SU-DHL-6 (cell line): ENCODE data around the gene MC1R.

Experiments
- H2AFZ ChIP-seq: fragments of 200-600 bp; sonication (generic); 2 replicates; pipeline ENCODE4 v1.6.1; 2014; ENCODE audit warnings: low read depth, mild to moderate bottlenecking, moderate library complexity, mixed read lengths, antibody characterized with exemption, low read length; ENCODE audit not compliant: severe bottlenecking
- H3F3A ChIP-seq: fragments of 200-600 bp; shearing (Covaris generic); 2 replicates; pipeline ENCODE4 v1.6.0; 2016; ENCODE audit warnings: antibody characterized with exemption, mild to moderate bottlenecking; ENCODE audit not compliant: insufficient read depth
- H3K27ac ChIP-seq: fragments of 200-600 bp; sonication (generic); 2 replicates; pipeline ENCODE4 v1.5.1; 2016; ENCODE audit warnings: low read depth, mild to moderate bottlenecking, low read length, moderate library complexity, mixed read lengths
- H3K27me3 ChIP-seq: fragments of 200-600 bp; sonication (generic), shearing (Covaris generic); 2 replicates; pipeline ENCODE4 v1.6.0; 2014; ENCODE audit warnings: mild to moderate bottlenecking, low read length
- H3K36me3 ChIP-seq: fragments of 200-600 bp; sonication (generic); 2 replicates; pipeline ENCODE4 v1.6.1; 2014; ENCODE audit warnings: mild to moderate bottlenecking, low read length, mixed read lengths
- H3K4me2 ChIP-seq: fragments of 300-600, 200-600 bp; shearing (Covaris generic), sonication (generic); 2 replicates; pipeline ENCODE4 v1.6.0; 2014; ENCODE audit warnings: low read length, low read depth, mild to moderate bottlenecking; ENCODE audit not compliant: poor library complexity, severe bottlenecking
- H3K4me3 ChIP-seq: fragments of 200-600 bp; sonication (generic); 2 replicates; pipeline ENCODE4 v1.5.1; 2014; ENCODE audit warnings: antibody characterized with exemption, low read length, mild to moderate bottlenecking, mixed read lengths; ENCODE audit not compliant: insufficient read depth, poor library complexity, severe bottlenecking
- H3K79me2 ChIP-seq: fragments of 200-600 bp; sonication (generic); 2 replicates; pipeline ENCODE4 v1.6.1; 2014; ENCODE audit warnings: mild to moderate bottlenecking, low read length, moderate library complexity; ENCODE audit not compliant: insufficient read depth
- H3K9ac ChIP-seq: fragments of 200-600 bp; sonication (generic); 2 replicates; pipeline ENCODE4 v1.7.0; 2014; ENCODE audit warnings: mild to moderate bottlenecking, low read length
- H3K9me2 ChIP-seq: fragments of 200-600 bp; sonication (generic); replicated peaks from 2 replicates; pipeline ENCODE4 v1.6.1; 2014; ENCODE audit warnings: low read length; ENCODE audit not compliant: insufficient read depth
- H3K9me3 ChIP-seq: fragments of 200-600 bp; sonication (generic); 2 replicates; pipeline ENCODE4 v1.6.1; 2014; ENCODE audit warnings: low read length, mixed read lengths; ENCODE audit not compliant: insufficient read depth
- H4K20me1 ChIP-seq: fragments of 200-600 bp; sonication (generic); 2 replicates; pipeline ENCODE4 v1.6.1; 2014; ENCODE audit warnings: low read depth, mild to moderate bottlenecking, antibody characterized with exemption, low read length, moderate library complexity, mixed read lengths
- CTCF ChIP-seq: fragments of 200-600 bp; sonication (generic); IDR thresholded peaks from one replicate; pipeline ENCODE4 v1.5.1; 2017; ENCODE audit warnings: antibody characterized with exemption, mild to moderate bottlenecking, low read length, moderate library complexity; ENCODE audit not compliant: insufficient read depth, poor library complexity, severe bottlenecking
- EZH2phosphoT487 ChIP-seq: fragments of 200-600 bp; sonication (generic), shearing (Covaris generic); conservative IDR thresholded peaks from 2 replicates; pipeline ENCODE4 v1.6.1; 2018; ENCODE audit warnings: mild to moderate bottlenecking, antibody characterized with exemption, low read length, moderate library complexity, mixed read lengths

MC1R gene

DNA sequence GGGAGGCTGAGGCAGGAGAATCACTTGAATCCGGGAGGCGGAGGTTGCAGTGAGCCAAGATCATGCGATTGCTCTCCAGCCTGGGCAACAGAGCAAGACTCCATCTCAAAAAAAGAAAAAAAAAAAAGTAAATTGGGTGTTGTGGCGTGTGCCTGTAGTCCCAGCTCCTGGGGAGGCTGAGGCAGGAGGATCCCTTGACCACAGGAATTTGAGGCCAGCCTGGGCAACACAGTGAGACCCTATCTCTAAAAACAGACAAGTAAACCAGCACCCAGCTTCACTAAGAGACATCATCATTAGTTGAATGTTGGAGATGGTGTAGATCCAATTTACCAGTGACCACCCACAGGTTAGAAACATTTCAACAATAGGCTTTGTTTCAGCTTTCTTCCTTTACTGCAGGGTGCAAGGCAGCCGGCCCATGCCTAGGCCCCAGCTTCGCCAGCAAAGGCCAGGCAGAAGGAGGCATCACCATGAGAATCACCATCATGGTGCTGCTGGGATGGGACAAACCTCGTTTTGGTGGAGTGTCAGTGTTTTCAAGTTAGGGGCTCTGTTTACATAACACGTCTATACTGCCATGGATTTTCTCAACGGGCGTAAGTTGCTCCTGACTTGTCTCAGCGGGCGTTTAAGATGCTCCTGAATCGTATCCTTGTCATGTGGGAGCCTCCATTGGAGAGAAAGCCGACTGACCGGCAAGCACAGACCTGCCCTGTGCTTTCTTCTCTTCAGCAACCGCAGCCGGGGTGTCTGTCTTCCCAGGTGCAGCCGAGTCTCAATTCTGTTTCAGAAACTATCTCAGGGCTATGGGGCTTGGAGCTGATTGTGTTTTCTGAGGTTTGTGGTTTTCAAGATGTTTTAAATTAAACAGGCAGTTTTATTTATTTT, 37.9 kb upstream of the MC1R start:
- peaks cover 9% of the 10 kb centered on the region; the same call in 1 of the 2 replicates for H4K20me1 ChIP-seq
- no peak overlapping the region for H3K4me2 ChIP-seq
- H3F3A ChIP-seq: no peaks in the 10 kb centered on the region
- no peak overlapping the region for H2AFZ ChIP-seq
- H3K9me2 ChIP-seq: no peaks in the 10 kb centered on the region
- H3K4me3 ChIP-seq: no peak overlapping the region
- peaks cover 64% of the 10 kb centered on the region for H3K79me2 ChIP-seq
- no peak for TF ChIP-seq EZH2phosphoT487
- TF ChIP-seq CTCF: no peak
- no peaks in the 10 kb centered on the region for H3K27me3 ChIP-seq
- peaks cover 19% of the 10 kb centered on the region; the same call in 1 of the 2 replicates for H3K36me3 ChIP-seq
- H3K27ac ChIP-seq: no peak overlapping the region
- H3K9ac ChIP-seq: no peak overlapping the region
- H3K9me3 ChIP-seq: no peaks in the 10 kb centered on the region

GRCh38 chr16:89881368-89881730, 37.3 kb upstream of the MC1R start:
- Histone ChIP-seq H3K4me3 (no peak overlapping the region), H3K36me3 (peaks cover 13% of the 10 kb centered on the region; the same call in 1 of the 2 replicates), H3K9ac (no peak overlapping the region), H4K20me1 (peaks cover 5% of the 10 kb centered on the region; the same call in 1 of the 2 replicates), H3K9me3 (no peaks in the 10 kb centered on the region), H3K4me2 (no peak overlapping the region), H2AFZ (no peak overlapping the region), H3F3A (no peaks in the 10 kb centered on the region), H3K9me2 (no peaks in the 10 kb centered on the region), H3K27me3 (no peaks in the 10 kb centered on the region), H3K79me2 (peaks cover 58% of the 10 kb centered on the region), H3K27ac (no peak overlapping the region)
- TF ChIP-seq EZH2phosphoT487 (no peak), CTCF (no peak)

DNA sequence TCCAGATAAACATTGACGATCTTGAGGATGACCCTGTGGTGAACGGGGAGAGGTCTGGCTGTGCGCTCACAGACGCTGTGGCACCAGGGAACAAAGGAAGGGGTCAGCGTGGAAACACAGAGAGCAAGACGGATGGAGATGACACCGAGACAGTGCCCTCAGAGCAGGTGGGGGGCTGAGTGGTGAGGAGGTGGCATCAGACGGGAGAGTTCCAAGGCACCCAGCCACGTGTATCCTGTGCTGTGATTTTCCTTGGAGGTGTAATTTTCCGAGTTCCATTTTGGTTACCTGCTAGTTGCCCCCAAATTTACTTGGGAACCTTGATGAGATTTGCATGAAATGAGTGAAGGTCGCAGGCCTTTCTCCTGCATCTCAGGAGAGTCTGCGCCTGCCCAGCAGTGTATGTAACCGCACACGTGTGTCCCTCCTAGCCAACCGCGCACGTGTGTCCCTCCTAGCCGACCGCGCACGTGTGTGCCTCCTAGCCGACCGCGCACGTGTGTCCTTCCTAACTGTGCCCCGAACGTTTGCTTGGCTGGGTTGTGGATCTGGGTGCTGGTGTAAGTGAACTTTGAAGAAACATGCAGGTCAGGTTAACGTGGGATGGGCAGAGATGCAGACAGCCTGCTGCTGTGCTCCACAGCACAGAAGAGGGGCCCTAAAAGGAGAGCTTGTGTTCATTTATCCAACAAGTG, 35.2 kb upstream of the MC1R start:
- H3K79me2 ChIP-seq: peaks cover 39% of the 10 kb centered on the region
- H3K4me3 ChIP-seq: no peak overlapping the region
- H3K4me2 ChIP-seq: no peak overlapping the region
- H3K27ac ChIP-seq: no peak overlapping the region
- H3K36me3 ChIP-seq: peaks cover 15% of the 10 kb centered on the region; the same call in 1 of the 2 replicates
- no peaks in the 10 kb centered on the region for H3F3A ChIP-seq
- no peaks in the 10 kb centered on the region for H3K27me3 ChIP-seq
- TF ChIP-seq EZH2phosphoT487 (no peak), CTCF (no peak)
- no peaks in the 10 kb centered on the region for H3K9me3 ChIP-seq
- H4K20me1 ChIP-seq: no peaks in the 10 kb centered on the region
- H3K9me2 ChIP-seq: no peaks in the 10 kb centered on the region
- no peak overlapping the region for H3K9ac ChIP-seq
- no peak overlapping the region for H2AFZ ChIP-seq
